K562 (cell line): ENCODE results near the gene CTSH. TPM values are rescaled to one million over a fixed set of nuclear protein-coding genes. Genes with fewer than 3 reads are reported as not detected.

Source experiments
- FOSL1 ChIP-seq: fragments of 200-800 bp; sonication (Bioruptor generic); conservative IDR thresholded peaks from 2 replicates; pipeline ENCODE4 v1.6.1; 2016; ENCODE audit warnings: missing genetic modification characterization, missing compliant biosample characterization
- HDGF ChIP-seq: fragments of 450-650 bp; IDR thresholded peaks from 2 replicates; pipeline ENCODE4 v1.6.1; 2016
- KHSRP ChIP-seq: fragments of 450-650 bp; IDR thresholded peaks from 2 replicates; pipeline ENCODE4 v1.6.1; 2017
- MTA1 ChIP-seq: fragments of 450-650 bp; IDR thresholded peaks from 2 replicates; pipeline ENCODE4 v1.6.1; 2017; ENCODE audit warnings: borderline replicate concordance
- NR2C2 ChIP-seq, 2 experiments: fragments of 200-800 bp in 1 of 2; sonication (Bioruptor generic) in 1 of 2; sonication (generic) in 1 of 2; formaldehyde crosslinking in 1 of 2; IDR thresholded peaks; 2 replicates each; pipeline versions ENCODE4 v1.6.1 to v1.8.0; 2016 to 2022; ENCODE audit warnings: mild to moderate bottlenecking in 1 of 2, missing compliant biosample characterization in 1 of 2, missing genetic modification characterization in 1 of 2, missing genetic modification reagents in 1 of 2
- POU5F1 ChIP-seq: fragments of 150-350 bp; IDR thresholded peaks from 2 replicates; pipeline ENCODE4 v1.6.1; 2014; ENCODE audit warnings: borderline replicate concordance, low read length, low read depth, mild to moderate bottlenecking; ENCODE audit not compliant: partially characterized antibody
- SMAD2 ChIP-seq: fragments of 150-350 bp; IDR thresholded peaks from 2 replicates; pipeline ENCODE4 v1.6.1; 2014; ENCODE audit warnings: low read depth, mild to moderate bottlenecking, low read length
- ZNF146 ChIP-seq: IDR thresholded peaks from one replicate; pipeline ENCODE4 v1.6.1; 2018; ENCODE audit warnings: missing compliant biosample characterization; ENCODE audit not compliant: unreplicated experiment
- ZNF589 ChIP-seq: fragments of 200-800 bp; sonication (Bioruptor generic); IDR thresholded peaks from 2 replicates; pipeline ENCODE4 v1.6.1; 2016; ENCODE audit warnings: low read depth, missing genetic modification characterization, missing compliant biosample characterization
- ZNF830 ChIP-seq: fragments of 250-450 bp; sonication (Bioruptor Pico); IDR thresholded peaks from 2 replicates; pipeline ENCODE4 v1.5.0; 2021; ENCODE audit warnings: mild to moderate bottlenecking
- polyA plus RNA-seq, 8 experiments: library from polyadenylated mRNA; depleted of rRNA in 4 of 8; stranded (reverse) in 5 of 8; unstranded in 3 of 8; fragments of >200 nt; fragmentation: Nextera tagmentation in 2 of 8; fragmentation: Illumina TruSeq in 1 of 8; extraction: Ambion mirVana in 2 of 8; extraction: Trizol in 1 of 8; gene quantifications; 2 replicates each; pipeline versions ENCODE4 v1.2.1 to v1.2.3, GENCODE V29; 2011 to 2014; ENCODE audit warnings: inconsistent platforms in 1 of 8, missing spikeins in 1 of 8
- total RNA-seq, 7 experiments: library from RNA; depleted of rRNA in 6 of 7; stranded (reverse); fragments of >200 nt in 6 of 7; fragmentation: Illumina TruSeq in 2 of 7; extraction: Trizol in 2 of 7; gene quantifications; 2 replicates each; pipeline versions ENCODE4 v1.2.1 to v1.2.3, GENCODE V29; 2011 to 2021; ENCODE audit warnings: low replicate concordance in 1 of 7
- TF ChIP-seq, protein P1 (sequence below): fragments of 450-650 bp; IDR thresholded peaks from 2 replicates; pipeline ENCODE4 v1.6.1; 2016; ENCODE audit warnings: low read depth
- TF ChIP-seq, protein P2 (sequence below): sonication (generic); formaldehyde crosslinking; IDR thresholded peaks from 2 replicates; pipeline ENCODE4 v1.8.0; 2023; ENCODE audit warnings: mild to moderate bottlenecking, missing genetic modification reagents
- TF ChIP-seq, protein P3 (sequence below), 2 experiments: IDR thresholded peaks; 2 replicates each; pipeline ENCODE4 v1.6.1; 2012; ENCODE audit warnings: improper control_type of control experiment in 2 of 2, low read depth in 2 of 2, low read length in 2 of 2, borderline replicate concordance in 1 of 2
- TF ChIP-seq, protein P4 (sequence below): sonication (generic); IDR thresholded peaks from 2 replicates; pipeline ENCODE4 v1.6.1; 2016

Gene CTSH
- total and polyA plus RNA-seq, 9 of the 15 experiments (the other 6 are each of a cell fraction or from before 2014, with no cell fraction given): 15.0 to 462 (median 173) TPM

DNA sequence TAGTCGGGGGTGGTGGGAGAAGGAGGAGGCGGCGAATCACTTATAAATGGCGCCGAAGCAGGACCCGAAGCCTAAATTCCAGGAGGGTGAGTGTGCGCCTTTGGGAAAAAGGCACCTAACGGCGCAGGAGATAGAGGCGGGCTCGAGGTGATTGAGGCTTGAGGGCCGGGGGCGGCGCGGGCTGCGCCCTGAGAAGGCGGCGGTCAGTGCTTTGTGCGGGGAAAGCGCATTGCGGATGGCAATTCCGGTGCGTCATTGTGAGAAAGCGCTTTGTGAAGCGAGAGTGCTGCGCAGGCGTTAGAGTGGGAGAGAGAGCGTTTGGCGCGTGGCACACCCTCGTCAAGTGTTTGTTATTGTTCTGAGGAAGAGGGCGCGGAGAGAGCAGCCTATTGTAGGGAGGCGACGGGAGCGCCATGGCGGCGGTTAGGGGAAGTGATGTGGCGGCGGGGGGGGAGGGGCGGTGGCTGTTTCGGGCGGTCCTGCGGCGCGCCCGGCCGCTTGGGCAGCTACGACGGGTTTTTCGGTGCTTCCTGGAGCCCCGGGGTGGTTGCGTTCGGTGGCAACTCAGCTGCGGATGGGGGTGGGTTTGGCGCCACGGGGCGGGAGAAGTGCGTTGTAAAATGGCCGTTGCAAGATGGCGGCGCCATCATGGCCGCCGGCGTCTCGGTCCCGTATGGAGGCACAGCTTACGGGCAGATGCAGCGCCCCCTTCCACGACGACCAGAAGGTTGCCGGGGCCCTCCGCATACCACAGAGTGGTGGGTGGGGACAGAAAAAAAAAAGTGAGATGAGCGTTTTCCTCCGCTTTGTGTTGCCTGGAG, 71.7 kb downstream of the CTSH start (continued):
- TF ChIP-seq, protein P1, sequence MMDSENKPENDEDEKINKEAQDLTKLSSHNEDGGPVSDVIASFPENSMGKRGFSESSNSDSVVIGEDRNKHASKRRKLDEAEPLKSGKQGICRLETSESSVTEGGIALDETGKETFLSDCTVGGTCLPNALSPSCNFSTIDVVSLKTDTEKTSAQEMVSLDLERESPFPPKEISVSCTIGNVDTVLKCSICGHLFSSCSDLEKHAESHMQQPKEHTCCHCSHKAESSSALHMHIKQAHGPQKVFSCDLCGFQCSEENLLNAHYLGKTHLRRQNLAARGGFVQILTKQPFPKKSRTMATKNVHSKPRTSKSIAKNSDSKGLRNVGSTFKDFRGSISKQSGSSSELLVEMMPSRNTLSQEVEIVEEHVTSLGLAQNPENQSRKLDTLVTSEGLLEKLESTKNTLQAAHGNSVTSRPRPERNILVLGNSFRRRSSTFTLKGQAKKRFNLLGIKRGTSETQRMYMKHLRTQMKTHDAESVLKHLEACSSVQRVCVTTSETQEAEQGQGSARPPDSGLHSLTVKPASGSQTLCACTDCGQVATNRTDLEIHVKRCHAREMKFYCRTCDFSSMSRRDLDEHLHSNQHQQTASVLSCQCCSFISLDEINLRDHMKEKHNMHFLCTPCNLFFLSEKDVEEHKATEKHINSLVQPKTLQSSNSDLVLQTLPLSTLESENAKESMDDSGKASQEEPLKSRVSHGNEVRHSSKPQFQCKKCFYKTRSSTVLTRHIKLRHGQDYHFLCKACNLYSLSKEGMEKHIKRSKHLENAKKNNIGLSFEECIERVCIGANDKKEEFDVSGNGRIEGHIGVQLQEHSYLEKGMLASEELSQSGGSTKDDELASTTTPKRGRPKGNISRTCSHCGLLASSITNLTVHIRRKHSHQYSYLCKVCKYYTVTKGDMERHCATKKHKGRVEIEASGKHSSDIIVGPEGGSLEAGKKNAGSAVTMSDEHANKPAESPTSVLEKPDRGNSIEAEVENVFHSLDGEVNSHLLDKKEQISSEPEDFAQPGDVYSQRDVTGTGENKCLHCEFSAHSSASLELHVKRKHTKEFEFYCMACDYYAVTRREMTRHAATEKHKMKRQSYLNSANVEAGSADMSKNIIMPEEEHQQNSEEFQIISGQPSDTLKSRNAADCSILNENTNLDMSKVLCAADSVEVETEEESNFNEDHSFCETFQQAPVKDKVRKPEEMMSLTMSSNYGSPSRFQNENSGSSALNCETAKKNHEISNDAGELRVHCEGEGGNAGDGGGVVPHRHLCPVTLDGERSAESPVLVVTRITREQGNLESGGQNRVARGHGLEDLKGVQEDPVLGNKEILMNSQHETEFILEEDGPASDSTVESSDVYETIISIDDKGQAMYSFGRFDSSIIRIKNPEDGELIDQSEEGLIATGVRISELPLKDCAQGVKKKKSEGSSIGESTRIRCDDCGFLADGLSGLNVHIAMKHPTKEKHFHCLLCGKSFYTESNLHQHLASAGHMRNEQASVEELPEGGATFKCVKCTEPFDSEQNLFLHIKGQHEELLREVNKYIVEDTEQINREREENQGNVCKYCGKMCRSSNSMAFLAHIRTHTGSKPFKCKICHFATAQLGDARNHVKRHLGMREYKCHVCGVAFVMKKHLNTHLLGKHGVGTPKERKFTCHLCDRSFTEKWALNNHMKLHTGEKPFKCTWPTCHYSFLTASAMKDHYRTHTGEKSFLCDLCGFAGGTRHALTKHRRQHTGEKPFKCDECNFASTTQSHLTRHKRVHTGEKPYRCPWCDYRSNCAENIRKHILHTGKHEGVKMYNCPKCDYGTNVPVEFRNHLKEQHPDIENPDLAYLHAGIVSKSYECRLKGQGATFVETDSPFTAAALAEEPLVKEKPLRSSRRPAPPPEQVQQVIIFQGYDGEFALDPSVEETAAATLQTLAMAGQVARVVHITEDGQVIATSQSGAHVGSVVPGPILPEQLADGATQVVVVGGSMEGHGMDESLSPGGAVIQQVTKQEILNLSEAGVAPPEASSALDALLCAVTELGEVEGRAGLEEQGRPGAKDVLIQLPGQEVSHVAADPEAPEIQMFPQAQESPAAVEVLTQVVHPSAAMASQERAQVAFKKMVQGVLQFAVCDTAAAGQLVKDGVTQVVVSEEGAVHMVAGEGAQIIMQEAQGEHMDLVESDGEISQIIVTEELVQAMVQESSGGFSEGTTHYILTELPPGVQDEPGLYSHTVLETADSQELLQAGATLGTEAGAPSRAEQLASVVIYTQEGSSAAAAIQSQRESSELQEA: no peak
- TF ChIP-seq NR2C2 (CRISPR knock-in tag; IDR thresholded peaks at IDR 0.05) (no peak), NR2C2 (tag; IDR thresholded peaks at IDR 0.05) (peak; percentile 18; the same call in 1 of the 2 replicates), MTA1 (no peak), HDGF (no peak), POU5F1 (no peak), KHSRP (no peak), ZNF830 (no peak), FOSL1 (tag) (no peak; the same call in 1 of the 2 replicates), ZNF146 (CRISPR knock-in tag) (no peak), SMAD2 (no peak), ZNF589 (CRISPR knock-in tag) (peak; percentile 76)
- TF ChIP-seq, protein P2, sequence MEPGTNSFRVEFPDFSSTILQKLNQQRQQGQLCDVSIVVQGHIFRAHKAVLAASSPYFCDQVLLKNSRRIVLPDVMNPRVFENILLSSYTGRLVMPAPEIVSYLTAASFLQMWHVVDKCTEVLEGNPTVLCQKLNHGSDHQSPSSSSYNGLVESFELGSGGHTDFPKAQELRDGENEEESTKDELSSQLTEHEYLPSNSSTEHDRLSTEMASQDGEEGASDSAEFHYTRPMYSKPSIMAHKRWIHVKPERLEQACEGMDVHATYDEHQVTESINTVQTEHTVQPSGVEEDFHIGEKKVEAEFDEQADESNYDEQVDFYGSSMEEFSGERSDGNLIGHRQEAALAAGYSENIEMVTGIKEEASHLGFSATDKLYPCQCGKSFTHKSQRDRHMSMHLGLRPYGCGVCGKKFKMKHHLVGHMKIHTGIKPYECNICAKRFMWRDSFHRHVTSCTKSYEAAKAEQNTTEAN: no peak
- TF ChIP-seq, protein P3, sequence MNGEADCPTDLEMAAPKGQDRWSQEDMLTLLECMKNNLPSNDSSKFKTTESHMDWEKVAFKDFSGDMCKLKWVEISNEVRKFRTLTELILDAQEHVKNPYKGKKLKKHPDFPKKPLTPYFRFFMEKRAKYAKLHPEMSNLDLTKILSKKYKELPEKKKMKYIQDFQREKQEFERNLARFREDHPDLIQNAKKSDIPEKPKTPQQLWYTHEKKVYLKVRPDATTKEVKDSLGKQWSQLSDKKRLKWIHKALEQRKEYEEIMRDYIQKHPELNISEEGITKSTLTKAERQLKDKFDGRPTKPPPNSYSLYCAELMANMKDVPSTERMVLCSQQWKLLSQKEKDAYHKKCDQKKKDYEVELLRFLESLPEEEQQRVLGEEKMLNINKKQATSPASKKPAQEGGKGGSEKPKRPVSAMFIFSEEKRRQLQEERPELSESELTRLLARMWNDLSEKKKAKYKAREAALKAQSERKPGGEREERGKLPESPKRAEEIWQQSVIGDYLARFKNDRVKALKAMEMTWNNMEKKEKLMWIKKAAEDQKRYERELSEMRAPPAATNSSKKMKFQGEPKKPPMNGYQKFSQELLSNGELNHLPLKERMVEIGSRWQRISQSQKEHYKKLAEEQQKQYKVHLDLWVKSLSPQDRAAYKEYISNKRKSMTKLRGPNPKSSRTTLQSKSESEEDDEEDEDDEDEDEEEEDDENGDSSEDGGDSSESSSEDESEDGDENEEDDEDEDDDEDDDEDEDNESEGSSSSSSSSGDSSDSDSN (IDR thresholded peaks at IDR 0.05; ENCODE audit: borderline replicate concordance in 1 of 2, low read depth in 2 of 2, low read length in 2 of 2): peak; percentile 59 to 92; a peak in 3 of 4 replicates
- TF ChIP-seq, protein P4, sequence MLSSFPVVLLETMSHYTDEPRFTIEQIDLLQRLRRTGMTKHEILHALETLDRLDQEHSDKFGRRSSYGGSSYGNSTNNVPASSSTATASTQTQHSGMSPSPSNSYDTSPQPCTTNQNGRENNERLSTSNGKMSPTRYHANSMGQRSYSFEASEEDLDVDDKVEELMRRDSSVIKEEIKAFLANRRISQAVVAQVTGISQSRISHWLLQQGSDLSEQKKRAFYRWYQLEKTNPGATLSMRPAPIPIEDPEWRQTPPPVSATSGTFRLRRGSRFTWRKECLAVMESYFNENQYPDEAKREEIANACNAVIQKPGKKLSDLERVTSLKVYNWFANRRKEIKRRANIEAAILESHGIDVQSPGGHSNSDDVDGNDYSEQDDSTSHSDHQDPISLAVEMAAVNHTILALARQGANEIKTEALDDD: no peak
